HG03439 (cell line): Measurements from ENCODE around the gene PLCD3.

Experiments used
- ATAC-seq: cut with Tn5 transposase; IDR thresholded peaks from one replicate; pipeline ENCODE4 v1.9.1; 2021; ENCODE audit warnings: mild to moderate bottlenecking, moderate library complexity; ENCODE audit not compliant: unreplicated experiment

The PLCD3 gene

DNA sequence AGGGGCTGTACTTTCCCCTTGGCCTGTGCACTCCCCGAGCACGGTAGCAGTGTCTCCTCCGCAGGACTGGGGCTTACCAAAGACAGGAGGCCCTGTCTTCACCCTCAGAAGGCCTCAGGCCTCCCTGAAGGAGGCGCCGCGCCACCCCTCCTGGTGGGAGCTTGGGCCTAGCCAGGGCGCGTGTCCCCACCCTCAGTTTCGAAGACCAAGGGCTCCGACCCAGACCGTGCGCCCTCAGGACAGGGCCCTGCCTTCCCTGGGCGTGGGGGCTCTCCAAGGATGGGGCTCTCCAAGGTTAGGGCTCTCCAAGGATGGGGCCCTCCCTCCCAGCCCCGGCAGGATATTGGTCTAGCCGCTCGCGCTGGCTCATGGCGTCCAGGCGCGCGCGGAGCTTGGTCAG, 11.8 kb downstream of the PLCD3 start:
- ATAC-seq = no peak

DNA sequence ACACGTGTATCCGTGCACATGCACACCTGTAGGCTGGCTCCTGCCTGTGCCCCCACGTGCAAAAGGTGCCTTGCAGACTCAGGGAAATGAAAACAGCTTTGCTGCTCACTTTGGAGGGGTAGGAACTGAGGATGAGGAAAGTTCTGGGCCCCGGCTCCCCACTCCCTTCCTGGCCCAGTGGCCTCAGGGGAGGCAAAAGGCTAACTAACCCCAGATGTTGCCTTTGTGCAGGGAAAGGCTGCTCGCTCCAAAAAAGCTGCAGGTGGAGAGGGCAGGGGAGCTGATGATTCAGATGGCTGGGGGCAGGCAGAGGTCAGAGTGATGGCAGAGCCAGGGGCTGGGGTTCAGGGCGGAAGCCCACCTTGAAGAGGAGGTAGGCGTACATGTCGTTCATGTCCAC, 12.4 kb downstream of the PLCD3 start:
- no peak for ATAC-seq

DNA sequence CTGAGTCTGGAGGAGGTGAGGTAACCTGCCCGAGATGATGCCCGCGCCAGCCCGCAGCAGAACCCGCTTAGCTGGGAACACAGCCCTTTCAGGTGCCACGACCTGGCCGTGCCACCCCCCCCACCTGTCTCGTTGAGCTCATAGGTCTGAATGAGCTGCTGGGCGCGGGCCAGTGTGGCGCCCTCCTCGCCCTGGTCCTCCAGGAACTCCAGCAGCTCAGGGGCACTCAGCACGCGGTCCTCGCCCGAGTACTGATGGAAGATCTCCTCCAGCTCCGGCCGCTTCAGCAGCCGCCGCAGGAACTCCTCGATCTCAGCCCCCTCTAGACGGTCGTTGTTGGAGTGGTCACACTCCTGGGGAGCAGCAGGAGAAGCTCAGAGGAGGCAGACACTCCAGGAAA, 13.6 kb downstream of the PLCD3 start:
- ATAC-seq = no peak

DNA sequence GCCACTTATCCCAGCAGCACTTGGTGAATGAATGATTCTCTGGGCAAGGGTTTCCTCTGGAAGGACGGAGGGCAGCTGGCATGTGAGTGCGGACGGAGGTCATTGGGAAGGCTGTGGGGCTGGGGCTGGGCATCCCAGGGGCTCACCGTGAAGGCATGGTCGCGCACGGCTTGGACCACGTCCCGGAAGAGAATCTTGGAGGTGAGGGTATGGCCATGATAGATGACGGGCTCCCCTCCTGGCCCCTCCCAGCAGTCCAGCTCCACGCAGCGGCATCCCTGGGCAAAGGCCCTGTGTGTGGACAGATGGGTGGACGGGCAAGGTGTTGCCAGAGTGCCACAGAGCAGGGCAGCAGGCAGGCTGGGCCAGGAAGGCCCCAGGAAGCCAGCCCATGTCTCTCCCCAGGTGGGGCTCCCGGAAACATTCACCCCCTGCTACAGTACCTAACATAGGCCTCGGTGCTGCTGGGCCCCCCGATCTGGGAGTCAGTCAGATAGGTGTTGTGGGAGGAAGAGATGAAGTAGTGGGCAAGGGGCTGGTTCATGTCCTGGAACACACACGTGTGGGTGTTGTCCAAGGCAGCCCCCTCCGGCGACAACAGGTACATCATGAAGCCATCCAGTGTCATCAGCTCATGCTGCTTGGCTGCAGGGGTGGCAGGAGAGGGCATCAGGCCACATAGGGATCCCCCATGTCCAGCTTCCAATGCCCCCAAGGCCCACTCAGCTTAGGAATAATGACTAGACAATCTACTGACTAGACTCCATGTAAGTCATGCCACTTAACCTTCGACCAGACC, 14.3 kb downstream of the PLCD3 start:
- ATAC-seq = no peak

DNA sequence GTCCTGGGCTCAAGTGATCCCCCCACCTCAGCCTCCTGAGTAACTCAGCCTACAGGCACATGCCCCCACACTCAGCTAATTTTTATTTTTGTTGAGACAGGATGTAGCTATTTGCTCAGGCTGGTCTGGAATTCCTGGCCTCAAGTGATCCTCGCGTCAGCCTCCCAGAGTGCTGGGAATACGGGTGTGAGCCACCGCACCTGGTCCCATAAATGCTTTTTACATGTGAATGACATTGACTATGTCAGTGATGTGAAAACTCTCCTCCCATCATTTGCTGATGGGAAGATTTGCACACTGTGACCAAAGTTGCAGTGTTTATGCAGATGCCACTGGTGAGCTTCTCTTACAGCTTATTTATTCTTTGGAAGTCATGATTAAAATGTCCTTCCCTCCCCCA, 15.0 kb downstream of the PLCD3 start:
- ATAC-seq = no peak

DNA sequence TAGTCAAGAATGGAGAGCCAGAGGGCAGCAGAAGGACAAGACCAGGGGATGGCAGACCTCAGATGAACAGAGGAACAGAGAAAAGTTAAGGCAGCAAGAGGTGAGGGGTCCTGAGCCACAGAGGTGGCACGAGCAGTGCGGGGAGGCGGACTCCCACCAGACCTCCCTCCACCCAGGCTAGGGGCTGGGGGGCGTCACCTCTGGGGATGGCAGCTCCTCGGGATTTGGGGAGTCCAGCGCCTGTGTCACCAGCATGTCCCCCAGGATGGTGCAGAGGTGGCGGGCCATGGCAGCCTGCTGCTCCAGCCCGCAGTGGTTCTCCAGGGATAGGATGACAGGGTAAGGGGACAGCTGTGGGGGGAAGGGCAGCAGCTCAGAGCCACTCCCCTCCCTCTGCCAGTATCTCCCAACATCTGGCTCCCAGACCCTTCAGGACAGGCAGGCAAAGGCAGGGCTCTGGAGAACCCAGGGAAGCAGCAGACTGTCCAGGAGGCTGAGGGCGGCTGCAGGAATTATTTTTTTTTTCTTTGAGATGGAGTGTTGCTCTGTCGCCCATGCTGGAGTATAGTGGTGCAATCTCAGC, 15.8 kb downstream of the PLCD3 start:
- no peak for ATAC-seq

DNA sequence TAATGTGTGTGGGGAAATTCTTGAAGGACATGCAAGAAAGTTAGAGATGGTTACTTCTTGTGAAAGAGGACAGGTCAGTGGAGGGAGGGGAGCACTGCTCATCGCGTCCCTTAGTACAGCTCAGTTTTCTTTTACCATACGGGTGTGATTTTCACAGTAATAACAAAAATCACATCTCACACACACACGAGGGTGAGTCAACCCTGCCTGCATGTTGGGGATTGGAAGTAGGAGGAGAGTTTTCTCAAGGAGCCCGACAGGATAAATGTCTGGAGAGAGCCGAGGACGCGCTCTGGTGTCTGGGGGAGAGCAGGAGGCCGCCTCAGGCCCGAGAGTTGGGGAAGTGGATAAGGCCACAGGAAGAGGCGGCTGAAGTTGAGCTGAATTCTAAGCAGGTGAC, 16.4 kb downstream of the PLCD3 start:
- no peak for ATAC-seq

DNA sequence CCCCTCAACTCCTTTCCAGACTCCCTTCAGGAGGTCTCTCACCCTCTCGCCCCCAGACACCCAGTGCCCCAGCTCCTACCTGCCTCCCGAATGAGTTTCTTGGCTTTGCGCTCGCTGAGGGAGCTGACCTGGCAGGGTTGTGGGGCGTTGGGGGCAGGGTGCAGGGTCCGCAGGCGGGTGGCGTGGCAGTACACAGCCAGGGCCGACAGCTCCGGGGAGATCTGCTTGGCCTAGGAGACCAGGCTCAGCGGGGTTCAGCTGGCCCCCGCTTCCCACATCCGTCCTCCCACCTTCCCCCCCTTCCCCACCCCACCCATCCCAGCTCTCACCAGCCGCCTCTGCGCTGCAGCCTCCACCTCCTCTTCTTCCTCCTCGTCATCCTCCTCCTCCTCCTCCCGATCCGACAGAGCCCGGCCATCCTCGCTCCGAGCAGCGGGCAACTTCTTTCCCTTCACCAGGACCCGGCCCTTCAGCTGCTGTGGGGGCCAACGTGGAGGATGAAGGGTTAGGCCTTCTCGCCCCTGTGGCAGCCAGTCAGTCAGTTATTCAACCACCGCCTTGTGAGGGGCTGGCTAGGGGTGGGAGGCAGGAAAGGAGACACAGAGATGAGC, 17.2 kb downstream of the PLCD3 start:
- ATAC-seq = no peak

DNA sequence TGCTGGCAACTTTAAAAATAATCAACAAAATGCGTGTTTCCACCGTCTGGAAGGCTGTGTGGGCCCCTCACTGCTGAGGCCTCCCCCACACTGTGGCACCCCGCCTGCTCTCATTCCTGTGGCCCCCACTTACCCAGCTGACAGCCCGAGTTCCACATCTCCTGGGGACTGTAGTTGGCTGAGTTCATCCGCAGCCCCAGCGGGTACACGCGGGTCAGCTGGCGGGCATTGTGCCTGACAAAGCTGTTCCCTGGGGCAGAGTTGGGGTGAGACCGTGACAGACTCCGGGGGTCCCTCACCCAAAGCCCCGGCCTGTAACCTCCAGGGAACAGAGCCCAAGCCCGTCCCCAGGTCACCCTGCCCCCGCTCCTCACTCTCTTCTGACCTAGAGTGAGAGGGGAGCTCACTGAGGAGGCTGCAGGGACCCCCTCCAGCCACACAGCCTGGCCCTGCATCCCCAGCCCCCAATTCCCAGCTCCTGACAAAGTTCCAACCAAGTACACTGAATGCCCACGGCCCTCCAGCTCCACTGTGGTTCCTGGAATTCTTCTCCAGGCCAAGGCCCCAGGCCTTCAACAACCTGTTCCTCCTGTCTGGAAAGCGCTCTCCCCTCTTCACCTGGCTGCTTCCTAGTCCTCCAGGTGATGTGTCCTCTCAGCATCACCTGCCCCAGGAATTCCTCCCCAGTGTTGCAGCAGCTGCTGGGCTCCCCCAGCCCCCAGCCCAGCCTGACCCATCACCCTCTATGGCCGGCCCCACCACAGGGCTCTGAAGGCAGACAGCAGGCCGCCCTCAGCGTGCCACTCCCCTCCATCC, 18.0 kb downstream of the PLCD3 start:
- no peak for ATAC-seq

DNA sequence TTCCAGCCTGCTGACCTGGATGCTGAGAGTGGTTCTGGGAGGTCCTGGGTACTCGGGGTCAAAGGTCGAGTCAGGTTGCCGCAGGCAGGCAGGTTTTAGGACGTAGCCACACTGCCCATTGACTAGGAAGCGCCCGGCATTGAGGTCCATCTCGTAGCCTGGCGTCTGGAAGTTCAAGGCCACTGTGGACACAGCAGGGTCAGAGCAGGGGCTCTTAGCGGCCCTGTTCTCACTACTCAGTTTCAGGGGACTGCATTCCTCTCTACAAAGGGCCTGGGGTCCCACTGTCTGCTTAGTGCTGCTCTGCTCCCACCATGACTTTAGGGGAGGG, 18.9 kb downstream of the PLCD3 start:
- no peak for ATAC-seq

DNA sequence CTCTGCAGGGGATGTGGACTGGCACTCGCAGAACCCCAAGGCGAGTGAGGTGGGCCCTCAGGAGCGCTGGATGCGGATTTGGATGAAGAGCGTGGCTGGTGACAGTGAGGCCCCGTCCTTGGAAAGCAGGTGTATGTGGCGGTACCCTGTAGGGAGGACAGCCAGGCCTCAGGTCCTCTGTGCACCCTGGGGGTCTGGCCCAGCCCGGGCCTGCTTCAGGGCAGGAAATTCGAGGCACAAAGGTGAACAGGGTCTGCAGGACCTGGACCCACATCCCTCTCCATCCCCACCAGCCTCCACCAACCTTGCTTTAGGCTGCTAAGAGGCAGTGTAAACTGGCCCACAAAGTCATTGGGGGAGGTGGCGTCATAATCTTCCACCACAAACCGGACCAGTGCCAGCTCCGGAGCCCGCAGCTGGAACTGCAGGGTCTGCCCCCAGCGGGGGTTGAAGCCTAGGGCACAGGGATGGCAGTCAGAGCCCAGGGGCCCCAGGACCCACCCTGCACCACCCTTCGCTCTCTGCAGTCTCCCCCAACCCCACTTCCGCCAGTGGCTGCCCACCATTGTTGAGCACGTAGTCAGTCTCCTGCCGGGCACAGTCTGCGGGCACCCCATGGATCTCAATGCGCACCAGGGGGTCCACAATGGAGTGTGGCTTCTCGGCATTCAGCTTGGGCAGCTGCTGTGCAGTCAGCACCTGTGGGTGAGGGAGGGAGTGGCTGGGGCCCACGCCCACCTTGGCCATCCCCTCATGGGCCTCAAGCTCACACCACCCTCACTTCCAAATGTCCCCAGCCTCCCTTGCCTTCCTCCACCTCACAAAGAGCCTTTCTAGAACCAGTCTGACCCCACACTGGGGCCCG, 19.5 kb downstream of the PLCD3 start:
- ATAC-seq = no peak

DNA sequence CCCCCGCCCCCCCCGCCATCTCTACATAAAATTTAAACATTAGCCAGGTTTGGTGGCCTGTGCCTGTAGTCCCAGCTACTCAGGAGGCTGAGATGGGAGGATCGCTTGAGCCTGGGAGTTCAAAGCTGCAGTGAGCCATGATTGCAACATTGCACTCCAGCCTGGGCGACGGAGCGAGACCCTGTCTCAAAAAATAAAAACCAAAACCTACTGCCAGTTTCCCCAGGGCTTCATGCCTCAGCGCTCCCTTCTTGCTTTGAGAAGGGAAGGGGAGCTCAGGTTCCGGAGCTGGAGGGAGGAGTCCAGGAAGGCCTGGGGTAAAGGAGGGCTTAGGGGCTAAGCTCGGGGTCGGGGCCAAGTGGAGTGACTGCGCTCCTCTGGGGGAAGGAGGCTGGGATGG, 20.5 kb downstream of the PLCD3 start:
- ATAC-seq = no peak

DNA sequence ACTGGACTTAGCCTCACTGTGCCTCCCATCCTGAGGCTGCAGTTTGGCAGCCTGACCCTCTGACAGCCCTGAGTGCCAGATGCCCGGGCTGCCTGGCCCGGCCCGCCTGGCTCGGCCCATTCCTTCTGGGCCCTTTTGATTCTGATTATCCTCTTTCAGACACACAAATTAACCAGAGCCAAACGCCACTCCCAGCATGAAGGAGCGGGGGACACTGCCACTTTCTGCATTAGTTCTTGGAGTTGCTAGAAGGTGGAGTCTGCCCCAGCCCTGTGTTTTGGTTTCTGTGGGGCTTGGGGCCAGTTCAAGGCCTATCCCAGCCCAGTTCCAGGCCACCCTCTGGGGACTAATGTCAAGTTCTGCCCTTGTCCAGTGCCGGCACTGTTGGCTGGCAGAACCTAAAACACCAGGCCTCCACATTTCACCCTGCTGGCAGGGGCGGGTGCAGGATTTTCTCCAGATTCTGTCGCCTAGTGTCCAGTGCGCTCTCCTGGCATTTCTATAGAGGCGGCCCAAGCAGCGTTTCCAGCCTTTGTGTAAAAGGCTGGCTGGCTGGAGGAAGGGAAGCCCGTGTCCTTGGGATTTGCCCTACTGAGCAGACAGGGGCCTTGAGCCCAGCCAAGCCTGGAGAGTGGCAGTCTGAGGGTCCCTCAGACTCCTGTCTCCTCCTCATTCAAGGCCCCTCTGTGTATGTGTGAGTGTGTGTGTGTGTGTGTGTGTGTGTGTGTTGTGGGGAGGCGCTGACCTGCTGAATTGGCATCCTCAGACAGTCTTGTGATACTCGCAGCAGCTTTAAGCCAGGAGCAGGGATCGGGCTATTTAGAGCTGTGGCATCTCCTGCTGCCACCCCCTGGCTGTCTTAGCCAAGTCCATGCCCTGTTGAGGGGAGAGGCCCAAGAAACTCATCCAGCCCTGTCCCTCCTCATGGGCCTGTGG, 21.4 kb downstream of the PLCD3 start:
- no peak for ATAC-seq

DNA sequence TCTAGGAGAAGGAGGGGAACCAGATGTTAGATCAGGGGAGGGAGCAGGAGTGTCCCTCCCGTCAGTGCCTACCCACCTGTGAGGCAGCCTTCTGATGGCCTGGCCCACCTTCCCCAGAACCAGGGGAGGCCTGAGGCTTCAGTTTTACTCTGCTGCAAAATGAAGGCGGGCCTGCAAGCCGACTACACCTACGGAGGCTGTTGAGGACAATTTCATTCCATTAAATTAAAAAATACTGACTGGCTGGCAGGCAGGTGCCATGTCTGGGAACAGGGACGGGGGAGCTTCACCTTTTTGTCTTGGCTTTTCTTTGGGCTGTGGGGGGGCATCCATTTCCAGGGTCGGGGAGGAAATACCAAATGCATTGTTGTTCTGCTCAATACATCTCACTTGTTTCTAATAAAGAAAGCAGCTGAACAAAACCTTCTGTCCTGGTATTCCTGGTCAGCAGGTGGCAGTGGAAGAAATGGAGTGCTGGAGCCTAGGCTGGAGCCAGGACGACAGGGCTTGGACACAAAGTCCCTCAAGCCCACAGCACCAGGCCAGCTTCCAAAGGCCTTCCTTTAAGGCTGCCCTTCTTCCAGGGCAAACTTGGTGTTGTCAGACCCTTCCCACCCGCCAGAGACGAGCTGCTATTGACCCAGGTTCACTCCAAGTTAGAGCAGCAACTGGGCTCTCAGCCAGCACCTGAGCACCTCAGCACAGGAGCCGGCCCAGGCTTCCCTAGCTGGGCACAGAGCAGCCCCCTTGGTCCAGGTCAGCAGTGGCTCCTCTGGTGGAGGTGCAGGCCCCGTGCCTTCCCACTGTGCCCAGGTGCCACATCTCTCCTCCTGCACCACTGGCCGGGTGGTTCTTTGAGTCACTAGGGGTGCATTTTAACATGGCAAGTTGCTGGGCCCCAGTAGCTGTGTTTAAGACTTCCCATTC, 23.5 kb downstream of the PLCD3 start:
- ATAC-seq = no peak

DNA sequence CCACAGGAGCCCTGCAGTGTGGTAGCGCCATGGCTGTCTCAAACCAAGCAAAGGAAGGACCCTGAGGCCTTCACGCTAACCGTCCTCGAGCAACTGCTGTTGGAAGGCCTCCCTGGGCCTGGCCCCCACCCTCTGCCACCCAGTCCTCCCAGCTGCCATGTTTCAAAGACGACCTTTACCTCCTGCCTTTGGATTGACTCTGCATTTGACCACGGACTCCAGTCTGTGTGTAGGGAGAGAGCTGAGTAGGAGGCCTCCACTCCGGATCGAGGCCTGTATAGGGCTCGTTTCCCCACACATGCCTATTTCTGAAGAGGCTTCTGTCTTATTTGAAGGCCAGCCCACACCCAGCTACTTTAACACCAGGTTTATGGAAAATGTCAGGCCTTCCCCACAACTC, 24.3 kb downstream of the PLCD3 start:
- no peak for ATAC-seq

DNA sequence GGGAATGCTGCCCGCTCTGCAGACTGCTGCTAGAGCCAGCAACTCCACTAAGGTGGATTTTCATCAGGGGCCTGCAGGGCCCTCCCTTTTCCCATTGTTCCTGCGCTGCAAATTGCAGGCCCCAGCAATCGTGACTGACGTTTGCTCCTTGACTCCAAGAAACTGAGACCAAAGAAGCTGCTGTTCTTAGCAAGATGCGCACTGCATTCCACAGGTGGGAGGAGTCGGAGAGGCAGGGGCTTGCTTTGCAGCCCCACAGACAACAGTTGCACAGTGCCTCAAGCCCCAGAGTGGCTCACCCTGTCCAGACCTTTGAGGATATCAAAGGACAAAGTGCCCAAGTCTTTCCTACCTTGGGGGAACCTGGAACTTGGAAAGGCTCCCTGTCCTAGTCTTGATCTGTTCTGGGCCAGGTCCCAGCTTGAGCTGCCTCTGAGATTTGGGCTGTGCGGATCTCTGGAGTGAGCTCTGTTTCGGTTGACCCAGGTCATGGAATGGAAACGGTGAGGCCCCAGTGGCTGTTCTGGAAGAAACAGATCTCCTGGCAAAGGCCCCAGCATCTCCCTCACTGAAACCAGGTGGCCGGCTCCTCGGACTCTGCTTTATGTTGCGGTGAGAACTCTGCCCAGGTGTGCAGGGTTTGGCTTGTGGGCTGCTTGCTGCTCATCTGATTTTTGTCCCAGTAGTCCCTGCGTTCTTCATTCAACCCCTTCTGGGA, 24.9 kb downstream of the PLCD3 start:
- ATAC-seq = no peak

DNA sequence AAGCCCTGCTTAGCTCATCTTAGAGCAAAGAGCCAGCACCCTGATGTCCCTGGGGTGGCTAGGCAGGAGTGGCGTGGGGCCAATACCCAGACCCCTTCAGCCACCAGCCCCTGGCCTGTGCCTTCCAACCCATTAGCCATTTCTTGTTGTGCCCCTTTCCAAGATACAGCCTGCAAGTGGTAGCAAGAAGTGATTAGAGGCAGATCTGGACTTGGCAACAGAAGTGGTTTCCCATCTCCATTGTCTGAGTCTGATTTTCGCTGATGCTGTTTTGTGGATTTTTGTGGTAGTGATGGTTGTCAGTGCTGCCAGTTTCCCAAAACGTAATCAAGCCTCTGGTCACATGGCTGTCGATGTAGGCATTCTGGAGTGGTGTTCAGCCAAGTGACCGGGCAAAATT, 25.7 kb downstream of the PLCD3 start:
- ATAC-seq = no peak

DNA sequence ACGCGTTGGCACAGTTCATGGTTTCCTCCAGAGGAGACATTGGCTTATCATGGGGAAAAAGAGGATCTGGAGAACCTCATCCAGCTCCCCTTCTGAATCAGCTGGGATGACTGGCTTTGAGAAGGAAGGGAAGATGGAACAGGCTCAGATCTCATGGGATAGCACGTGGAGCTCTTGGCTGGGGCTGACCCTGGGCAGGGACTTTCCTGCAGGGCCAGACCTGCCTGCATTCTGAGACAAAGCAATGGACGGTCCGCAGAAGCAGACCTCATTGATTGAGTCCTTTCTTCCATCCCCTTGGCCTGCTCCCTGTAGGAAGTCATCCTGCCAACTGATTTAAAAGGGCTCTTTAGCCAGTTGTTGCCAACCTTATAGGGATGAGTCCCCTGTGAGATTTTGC, 26.2 kb downstream of the PLCD3 start:
- no peak for ATAC-seq
